T-helper 17 cell (primary cell): Measurements from ENCODE around the gene REEP1. TPM values are rescaled to one million over a fixed set of nuclear protein-coding genes. Genes with fewer than 3 reads are reported as not detected.
A peak's percentile ranks its signal among the peaks of the same experiment; 100 is the strongest.

ENCODE experiments used
- ATAC-seq: fragments of 150-1000 bp; cut with Tn5 transposase; 2 replicates; pipeline ENCODE4 v1.10.0; 2021; ENCODE audit warnings: mild to moderate bottlenecking, moderate library complexity
- DNase-seq, 3 donors: peaks; one replicate each; pipeline versions ENCODE4 v3.0.0 to v3.0.0-alpha.2; 2020 to 2021
- H3K9me3 ChIP-seq: one replicate; pipeline ENCODE4 v1.7.0; 2013; ENCODE audit warnings: low read length, mild to moderate bottlenecking; ENCODE audit not compliant: control insufficient read depth, poor library complexity, severe bottlenecking
- H3K27ac Mint-ChIP-seq: one replicate; pipeline ENCODE4 v1.8.0; 2022; ENCODE audit warnings: mild to moderate bottlenecking, moderate library complexity, mixed read lengths
- H3K27me3 Mint-ChIP-seq: one replicate; pipeline ENCODE4 v1.8.0; 2022; ENCODE audit warnings: mixed read lengths
- H3K36me3 Mint-ChIP-seq: one replicate; pipeline ENCODE4 v1.8.0; 2022; ENCODE audit warnings: low read depth, mixed read lengths
- H3K4me1 Mint-ChIP-seq: one replicate; pipeline ENCODE4 v1.8.0; 2022; ENCODE audit warnings: mild to moderate bottlenecking, mixed read lengths
- H3K4me3 Mint-ChIP-seq: one replicate; pipeline ENCODE4 v1.8.0; 2022; ENCODE audit warnings: mild to moderate bottlenecking, moderate library complexity, mixed read lengths
- total RNA-seq, 4 donors: library from RNA in 2 of 4; stranded (reverse) in 2 of 4; gene quantifications; one replicate each; pipeline ENCODE4 v1.2.3 and lab custom pipeline; 2022 to 2026

REEP1 gene
- total RNA-seq: 1 to 10 TPM in 1 of 2 donors, not detected in 1; 2.2 TPM
- total RNA-seq (lab: John Stamatoyannopoulos, UW): 0 to 0.70 reads per million in 2 donors

- Mint-ChIP-seq H3K27ac (no peak within 1 kb of the TSS), H3K4me3 (peak within 1 kb of the TSS; percentile 88), H3K4me1 (peaks cover 14% of the 10 kb centered on the region), H3K36me3 (peaks cover 2% of the 10 kb centered on the region), H3K27me3 (peaks cover 66% of the 10 kb centered on the region)
- ATAC-seq (peak; percentile 75), DNase-seq (no peak)
- peaks cover 13% of the 10 kb centered on the region for H3K9me3 ChIP-seq
Measured at GRCh38 chr2:86337244-86337835, at the start of gene REEP1. REEP1 (minus strand) TSS chr2:86337626; CDS start chr2:86337510, 116 bp downstream.

- no peaks in the 10 kb centered on the region for H3K36me3 Mint-ChIP-seq
- DNase-seq: no peak
Measured at GRCh38 chr2:86383844-86384243, 46.4 kb upstream of the REEP1 start.

GRCh38 chr2:86382698-86383097, 45.3 kb upstream of the REEP1 start:
- Mint-ChIP-seq H3K36me3 (peaks cover 3% of the 10 kb centered on the region), H3K4me1 (no peaks in the 10 kb centered on the region), H3K4me3 (no peak overlapping the region), H3K27me3 (peaks cover 8% of the 10 kb centered on the region), H3K27ac (no peak overlapping the region)
- ATAC-seq: no peak
- no peaks in the 10 kb centered on the region for H3K9me3 ChIP-seq
- no peak for DNase-seq

More at GRCh38 chr2:86383844-86384243, 46.4 kb upstream of the REEP1 start:
- no peaks in the 10 kb centered on the region for H3K9me3 ChIP-seq
- Mint-ChIP-seq H3K4me1 (no peaks in the 10 kb centered on the region), H3K27ac (peak overlapping the region; percentile 12), H3K27me3 (peaks cover 8% of the 10 kb centered on the region), H3K4me3 (no peak overlapping the region)
- ATAC-seq: no peak

GRCh38 chr2:86382108-86382507, 44.7 kb upstream of the REEP1 start:
- H3K9me3 ChIP-seq: no peaks in the 10 kb centered on the region
- Mint-ChIP-seq H3K4me3 (no peak overlapping the region), H3K27me3 (peaks cover 8% of the 10 kb centered on the region), H3K27ac (no peak overlapping the region), H3K36me3 (peaks cover 3% of the 10 kb centered on the region), H3K4me1 (no peaks in the 10 kb centered on the region)
- DNase-seq: no peak
- no peak for ATAC-seq

GRCh38 chr2:86378469-86378868, 41.0 kb upstream of the REEP1 start:
- no peak for ATAC-seq
- no peaks in the 10 kb centered on the region for H3K9me3 ChIP-seq
- Mint-ChIP-seq H3K4me1 (no peaks in the 10 kb centered on the region), H3K27ac (no peak overlapping the region), H3K36me3 (peaks cover 3% of the 10 kb centered on the region), H3K4me3 (no peak overlapping the region), H3K27me3 (no peaks in the 10 kb centered on the region)
- DNase-seq: no peak

- Mint-ChIP-seq H3K27ac (peak overlapping the region; percentile 42), H3K36me3 (peaks cover 3% of the 10 kb centered on the region), H3K4me3 (no peak overlapping the region), H3K4me1 (peaks cover 13% of the 10 kb centered on the region), H3K27me3 (no peaks in the 10 kb centered on the region)
- no peak for ATAC-seq
- DNase-seq: no peak
- H3K9me3 ChIP-seq: no peaks in the 10 kb centered on the region
Measured at GRCh38 chr2:86375623-86376022, 38.2 kb upstream of the REEP1 start.

GRCh38 chr2:86372641-86373502, 35.4 kb upstream of the REEP1 start:
- peaks cover 22% of the 10 kb centered on the region for H3K4me1 Mint-ChIP-seq
- no peaks in the 10 kb centered on the region for H3K27me3 Mint-ChIP-seq
- no peaks in the 10 kb centered on the region for H3K36me3 Mint-ChIP-seq
- peak overlapping the region; percentile 86 for H3K27ac Mint-ChIP-seq
- H3K4me3 Mint-ChIP-seq: no peak overlapping the region
- ATAC-seq (no peak), DNase-seq (no peak)
- H3K9me3 ChIP-seq: no peaks in the 10 kb centered on the region

GRCh38 chr2:86372133-86372532, 34.7 kb upstream of the REEP1 start:
- Mint-ChIP-seq H3K27me3 (no peaks in the 10 kb centered on the region), H3K4me3 (peak overlapping the region; percentile 78), H3K27ac (peak overlapping the region; percentile 86), H3K36me3 (no peaks in the 10 kb centered on the region), H3K4me1 (peaks cover 27% of the 10 kb centered on the region)
- DNase-seq (no peak), ATAC-seq (no peak)
- no peaks in the 10 kb centered on the region for H3K9me3 ChIP-seq

GRCh38 chr2:86371527-86371926, 34.1 kb upstream of the REEP1 start:
- peak overlapping the region; percentile 78 for H3K4me3 Mint-ChIP-seq
- DNase-seq: no peak
- H3K27ac Mint-ChIP-seq: peak overlapping the region; percentile 86
- ATAC-seq: peak; percentile 35
- H3K27me3 Mint-ChIP-seq: no peaks in the 10 kb centered on the region
- H3K4me1 Mint-ChIP-seq: peaks cover 27% of the 10 kb centered on the region
- H3K9me3 ChIP-seq: no peaks in the 10 kb centered on the region
- H3K36me3 Mint-ChIP-seq: no peaks in the 10 kb centered on the region

GRCh38 chr2:86370579-86370978, 33.2 kb upstream of the REEP1 start:
- no peaks in the 10 kb centered on the region for H3K9me3 ChIP-seq
- Mint-ChIP-seq H3K27me3 (no peaks in the 10 kb centered on the region), H3K27ac (peak overlapping the region; percentile 6), H3K36me3 (no peaks in the 10 kb centered on the region), H3K4me3 (no peak overlapping the region), H3K4me1 (peaks cover 29% of the 10 kb centered on the region)
- DNase-seq (no peak), ATAC-seq (no peak)

GRCh38 chr2:86368161-86368824, 30.9 kb upstream of the REEP1 start:
- Mint-ChIP-seq H3K36me3 (no peaks in the 10 kb centered on the region), H3K4me1 (peaks cover 29% of the 10 kb centered on the region), H3K27me3 (no peaks in the 10 kb centered on the region), H3K27ac (peak overlapping the region; percentile 6), H3K4me3 (peak overlapping the region; percentile 84)
- DNase-seq (peak in 2 of 3 donors; percentile 17 to 19), ATAC-seq (peak; percentile 80)
- H3K9me3 ChIP-seq: no peaks in the 10 kb centered on the region

GRCh38 chr2:86367499-86367777, 30.0 kb upstream of the REEP1 start:
- H3K27ac Mint-ChIP-seq: no peak overlapping the region
- no peak overlapping the region for H3K4me3 Mint-ChIP-seq
- no peaks in the 10 kb centered on the region for H3K27me3 Mint-ChIP-seq
- H3K9me3 ChIP-seq: no peaks in the 10 kb centered on the region
- no peak for DNase-seq
- no peaks in the 10 kb centered on the region for H3K36me3 Mint-ChIP-seq
- H3K4me1 Mint-ChIP-seq: peaks cover 25% of the 10 kb centered on the region
- ATAC-seq: no peak

- DNase-seq (no peak), ATAC-seq (no peak)
- Mint-ChIP-seq H3K27ac (no peak overlapping the region), H3K27me3 (no peaks in the 10 kb centered on the region), H3K36me3 (no peaks in the 10 kb centered on the region), H3K4me1 (peaks cover 21% of the 10 kb centered on the region), H3K4me3 (no peak overlapping the region)
- H3K9me3 ChIP-seq: no peaks in the 10 kb centered on the region
Measured at GRCh38 chr2:86366651-86367498, 29.4 kb upstream of the REEP1 start.
